Bronchial epithelial cell (primary cell): ENCODE results near the gene GPR142. TPM values are rescaled to one million over a fixed set of nuclear protein-coding genes. Genes with fewer than 3 reads are reported as not detected.
A peak's percentile ranks its signal among the peaks of the same experiment; 100 is the strongest.

Source experiments
- DNase-seq: peaks from one replicate; pipeline ENCODE4 v3.0.0-alpha.2; 2010; ENCODE audit warnings: low read depth
- FAIRE-seq: peaks from 2 replicates; lab custom pipeline; 2011; peaks lifted over from hg19 to GRCh38; lab: Jason Lieb, UNC
- H3K27me3 ChIP-seq: 2 replicates; pipeline ENCODE4 v1.5.1; 2011; ENCODE audit warnings: low read length; ENCODE audit not compliant: control insufficient read depth, insufficient read depth
- H3K36me3 ChIP-seq: 2 replicates; pipeline ENCODE4 v1.5.1; 2011; ENCODE audit warnings: low read length; ENCODE audit not compliant: control insufficient read depth, insufficient read depth
- H3K4me3 ChIP-seq: 2 replicates; pipeline ENCODE4 v1.5.1; 2011; ENCODE audit warnings: mild to moderate bottlenecking, low read depth, low read length, control low read depth
- total RNA-seq: library from RNA; depleted of rRNA; stranded (reverse); fragments of >200 nt; gene quantifications from 2 replicates; pipeline ENCODE4 v1.2.1, GENCODE V29; 2014
- TF ChIP-seq, protein P1 (sequence below): IDR thresholded peaks from 2 replicates; pipeline ENCODE4 v1.5.1; 2011; ENCODE audit warnings: mild to moderate bottlenecking, moderate library complexity, low read length, control low read depth, inconsistent platforms; ENCODE audit not compliant: insufficient read depth, severe bottlenecking

GPR142 gene
- total RNA-seq, 1 donor from 2014 or later, result not detected

DNA sequence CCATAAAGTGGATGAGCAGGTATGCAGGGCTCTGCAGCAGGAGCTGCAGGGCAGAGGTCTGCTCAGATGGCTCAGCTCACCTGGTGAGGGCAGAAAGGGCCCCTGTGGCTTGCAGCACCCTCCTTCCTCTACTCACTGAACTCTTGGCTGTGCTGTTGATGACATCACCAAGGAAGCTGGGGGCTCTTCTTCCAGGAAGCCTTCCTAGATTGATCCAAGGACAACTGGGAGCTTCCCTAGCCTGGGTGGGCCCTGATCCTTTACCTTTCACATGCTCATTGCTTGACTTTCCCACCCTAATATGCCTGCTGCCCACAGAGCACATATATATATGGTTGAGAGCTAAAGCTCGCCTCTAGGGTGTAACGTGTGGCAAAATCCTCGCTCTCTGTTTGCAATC, 38.8 kb upstream of the GPR142 start:
- FAIRE-seq (no peak), DNase-seq (no peak)
- no peak overlapping the region for H3K4me3 ChIP-seq
- TF ChIP-seq, protein P1, sequence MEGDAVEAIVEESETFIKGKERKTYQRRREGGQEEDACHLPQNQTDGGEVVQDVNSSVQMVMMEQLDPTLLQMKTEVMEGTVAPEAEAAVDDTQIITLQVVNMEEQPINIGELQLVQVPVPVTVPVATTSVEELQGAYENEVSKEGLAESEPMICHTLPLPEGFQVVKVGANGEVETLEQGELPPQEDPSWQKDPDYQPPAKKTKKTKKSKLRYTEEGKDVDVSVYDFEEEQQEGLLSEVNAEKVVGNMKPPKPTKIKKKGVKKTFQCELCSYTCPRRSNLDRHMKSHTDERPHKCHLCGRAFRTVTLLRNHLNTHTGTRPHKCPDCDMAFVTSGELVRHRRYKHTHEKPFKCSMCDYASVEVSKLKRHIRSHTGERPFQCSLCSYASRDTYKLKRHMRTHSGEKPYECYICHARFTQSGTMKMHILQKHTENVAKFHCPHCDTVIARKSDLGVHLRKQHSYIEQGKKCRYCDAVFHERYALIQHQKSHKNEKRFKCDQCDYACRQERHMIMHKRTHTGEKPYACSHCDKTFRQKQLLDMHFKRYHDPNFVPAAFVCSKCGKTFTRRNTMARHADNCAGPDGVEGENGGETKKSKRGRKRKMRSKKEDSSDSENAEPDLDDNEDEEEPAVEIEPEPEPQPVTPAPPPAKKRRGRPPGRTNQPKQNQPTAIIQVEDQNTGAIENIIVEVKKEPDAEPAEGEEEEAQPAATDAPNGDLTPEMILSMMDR, result no peak
- peaks cover 3% of the 10 kb centered on the region for H3K27me3 ChIP-seq
- no peaks in the 10 kb centered on the region for H3K36me3 ChIP-seq

DNA sequence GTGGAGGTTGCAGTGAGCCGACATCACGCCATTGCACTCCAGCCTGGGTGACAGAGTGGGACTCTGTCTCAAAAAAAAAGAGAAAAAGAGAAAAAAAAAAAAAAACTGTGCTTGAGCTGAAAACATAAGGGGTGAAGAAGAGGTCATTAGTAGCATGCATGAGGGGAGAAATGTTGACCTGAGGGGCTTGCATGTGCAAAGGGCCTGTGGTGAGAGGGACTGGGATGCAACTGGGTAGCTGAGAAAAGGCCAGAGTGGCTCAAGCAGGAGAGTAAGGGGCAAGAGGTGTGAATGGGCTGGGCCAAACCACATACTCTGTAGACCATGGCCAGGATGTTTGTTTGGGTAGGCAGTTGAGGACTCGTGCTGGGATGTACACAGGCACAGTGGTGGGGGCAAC, 37.9 kb upstream of the GPR142 start:
- H3K36me3 ChIP-seq, result no peaks in the 10 kb centered on the region
- TF ChIP-seq, protein P1, result no peak
- no peak for DNase-seq
- FAIRE-seq, result no peak
- peaks cover 3% of the 10 kb centered on the region for H3K27me3 ChIP-seq
- no peak overlapping the region for H3K4me3 ChIP-seq

DNA sequence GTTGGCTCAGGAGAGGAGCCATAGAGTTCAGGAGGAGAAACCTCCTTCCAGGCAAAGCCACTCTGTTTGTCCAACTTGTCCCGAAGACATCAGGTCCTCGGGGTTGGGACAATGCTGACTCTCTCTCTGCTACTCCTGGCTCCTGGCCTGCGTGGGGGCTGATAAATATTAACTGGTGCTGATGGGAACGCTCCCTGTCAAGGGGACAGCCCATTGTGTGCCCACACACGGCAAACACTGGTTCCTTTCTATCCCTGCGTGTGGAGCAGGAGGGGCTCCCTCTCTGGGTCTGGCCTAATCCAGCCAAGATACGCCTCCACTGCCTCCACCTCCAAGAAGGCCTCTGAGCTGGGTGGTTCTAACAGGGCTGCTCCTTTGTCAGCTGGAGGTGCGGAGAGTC, 36.9 kb upstream of the GPR142 start:
- DNase-seq (no peak), FAIRE-seq (no peak)
- Histone ChIP-seq H3K27me3 (peaks cover 3% of the 10 kb centered on the region), H3K4me3 (no peak overlapping the region), H3K36me3 (no peaks in the 10 kb centered on the region)
- TF ChIP-seq, protein P1, result no peak

DNA sequence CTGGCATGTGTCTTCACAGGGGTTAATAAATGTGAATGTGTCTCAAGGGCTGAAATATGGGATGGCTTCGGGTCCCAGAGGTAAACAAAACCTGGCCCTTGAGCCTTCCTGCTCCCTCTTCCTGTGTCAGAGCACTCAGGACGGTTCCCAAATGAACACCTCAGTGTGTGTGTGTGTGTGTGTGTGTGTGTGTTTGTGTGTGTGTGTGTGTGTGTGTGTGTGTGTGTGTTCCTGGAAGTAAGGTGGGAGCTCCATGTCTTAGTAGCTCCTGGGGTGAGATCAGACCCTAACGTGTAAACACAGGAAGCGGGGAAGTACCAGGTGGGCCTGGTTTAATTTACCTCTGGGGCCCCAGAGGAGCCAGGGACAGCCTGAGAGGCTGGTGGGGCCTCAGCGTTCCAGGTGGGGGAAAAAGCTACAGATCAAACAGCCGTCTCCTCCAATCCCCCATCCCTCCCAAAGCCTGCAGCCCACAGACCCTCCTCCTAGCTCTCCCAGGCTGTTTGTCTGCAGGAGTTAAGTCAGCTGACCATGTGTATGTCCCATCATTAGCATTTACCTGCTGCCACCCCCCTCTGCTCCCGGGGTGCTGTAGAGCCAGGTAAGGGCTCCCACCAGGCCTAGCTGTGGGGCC, 35.2 kb upstream of the GPR142 start:
- Histone ChIP-seq H3K27me3 (no peaks in the 10 kb centered on the region), H3K36me3 (no peaks in the 10 kb centered on the region), H3K4me3 (no peak overlapping the region)
- no peak for DNase-seq
- no peak for FAIRE-seq
- TF ChIP-seq, protein P1, result no peak

DNA sequence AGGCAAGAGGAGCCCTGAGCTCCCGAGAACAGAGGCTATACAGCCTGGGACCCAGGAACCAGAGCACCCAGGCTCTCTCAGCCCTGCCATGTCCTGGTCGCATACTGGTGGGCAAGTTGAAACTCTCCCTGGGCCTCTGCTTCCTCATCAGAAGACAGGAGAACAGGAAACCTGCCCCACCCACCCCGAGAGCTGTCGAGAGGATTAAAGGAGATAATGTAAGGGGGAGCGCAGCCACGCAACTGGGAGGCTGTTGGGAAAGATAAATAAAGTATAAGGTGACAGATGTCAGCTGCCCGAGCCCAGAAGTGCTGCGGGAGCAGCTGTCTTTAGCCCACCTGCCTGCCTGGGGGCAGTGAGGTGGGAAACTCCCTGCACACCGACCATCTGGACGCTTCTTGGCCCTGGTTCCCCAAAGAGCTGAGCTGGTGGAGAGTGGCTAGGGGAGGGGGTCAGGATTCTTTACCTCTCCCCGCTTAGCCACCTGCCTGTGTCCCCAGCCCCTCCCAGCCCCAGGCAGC, 34.5 kb upstream of the GPR142 start:
- no peak for DNase-seq
- Histone ChIP-seq H3K4me3 (no peak overlapping the region), H3K36me3 (no peaks in the 10 kb centered on the region), H3K27me3 (no peaks in the 10 kb centered on the region)
- no peak for FAIRE-seq
- TF ChIP-seq, protein P1, result no peak

DNA sequence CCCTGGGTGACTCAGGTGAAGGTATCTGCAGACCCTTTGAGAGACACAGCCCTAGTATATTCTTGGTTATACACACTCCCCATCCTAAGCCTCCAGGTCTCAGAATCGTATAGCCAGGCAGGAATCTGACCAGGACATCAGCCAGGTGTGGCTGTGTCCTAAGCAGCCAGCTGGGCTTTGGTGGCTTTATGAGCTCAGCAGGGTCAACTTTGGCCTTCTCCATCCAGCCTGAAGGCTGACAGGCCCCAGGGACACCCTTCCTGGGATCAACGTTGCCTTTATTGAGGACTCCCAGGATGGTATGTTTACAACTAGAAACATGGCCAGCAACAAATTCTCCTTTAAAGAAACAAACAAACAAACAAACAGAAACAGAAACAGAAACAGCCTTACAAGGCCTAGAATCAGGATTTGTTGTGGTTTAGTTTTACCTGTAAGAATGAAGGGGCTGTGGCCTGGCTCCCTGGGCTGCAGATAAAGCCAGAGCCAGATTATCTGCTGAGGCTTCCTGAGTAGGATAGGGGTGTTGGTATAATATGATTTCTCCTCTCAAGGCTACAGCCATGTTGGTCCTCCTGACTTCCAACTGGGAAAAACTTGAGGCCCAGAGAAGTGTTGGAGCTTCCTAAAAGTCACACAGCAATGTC, 32.8 kb upstream of the GPR142 start:
- H3K36me3 ChIP-seq, result no peaks in the 10 kb centered on the region
- no peak overlapping the region for H3K4me3 ChIP-seq
- DNase-seq, result no peak
- FAIRE-seq, result peak; percentile 60
- TF ChIP-seq, protein P1, result no peak
- H3K27me3 ChIP-seq, result no peaks in the 10 kb centered on the region
